ENCODE data around the gene MCM7.
"Not testable (repeated sequence)": the region's sequence is repeated elsewhere in the genome, so short reads cannot be mapped to it uniquely, and the experiment has no call there.

Gene MCM7

GRCh38 chr7:100130220-100130607 is 29.0 kb upstream of the MCM7 start:
- H3K4me3 ChIP-seq (ENCODE audit: low read length in 2 of 2); H3K23ac ChIP-seq (ENCODE audit: low read depth, low read length, poor library complexity); H3K9me3 ChIP-seq (replicated peaks in 1 of 2; ENCODE audit: control insufficient read depth in 2 of 2, insufficient read depth in 1 of 2, low read depth in 1 of 2, low read length in 2 of 2); DNase-seq (ENCODE audit: low spot score); H2BK15ac ChIP-seq (ENCODE audit: low read length); H2BK12ac ChIP-seq (ENCODE audit: low read length); H4K91ac ChIP-seq (ENCODE audit: low read depth, low read length, poor library complexity); H3K9ac ChIP-seq (ENCODE audit: low read depth, low read length, poor library complexity); H3K36me3 ChIP-seq (replicated peaks in 1 of 2; ENCODE audit: control insufficient read depth in 2 of 2, insufficient read depth in 2 of 2, low read length in 2 of 2); H2AK5ac ChIP-seq (ENCODE audit: low read depth, low read length); H3K4me1 ChIP-seq (ENCODE audit: control insufficient read depth in 2 of 2, insufficient read depth in 1 of 2, low read depth in 1 of 2, low read length in 2 of 2); H3K14ac ChIP-seq (ENCODE audit: low read length); H3K4ac ChIP-seq (ENCODE audit: low read length); H4K8ac ChIP-seq (ENCODE audit: low read depth, low read length); H3K18ac ChIP-seq (ENCODE audit: low read length); H3K27ac ChIP-seq (replicated peaks; ENCODE audit: low read length); H2AFZ ChIP-seq (ENCODE audit: low read length); H2BK120ac ChIP-seq (ENCODE audit: low read depth, low read length); H3K4me2 ChIP-seq (ENCODE audit: insufficient read depth, low read length, poor library complexity, severe bottlenecking); H2BK5ac ChIP-seq (ENCODE audit: low read length); H3K79me1 ChIP-seq (ENCODE audit: low read depth, low read length): not testable (repeated sequence)
- peaks cover 0 to 15% (median 0%) of the 10 kb centered on the region in 3 experiments for H3K27me3 ChIP-seq (ENCODE audit: control insufficient read depth in 3 of 3, insufficient read depth in 3 of 3, low read depth in 1 of 3, low read length in 3 of 3)
- WGBS, 2 donors (ENCODE audit: extremely low coverage in 2 of 2, insufficient read length in 2 of 2, insufficient replicate concordance in 1 of 2): no CpG with 5 or more reads among the region's 1 CpG

GRCh38 chr7:100128637-100128963 is 27.4 kb upstream of the MCM7 start:
- H3K4ac ChIP-seq (ENCODE audit: low read length): no peak overlapping the region
- H3K23ac ChIP-seq (ENCODE audit: low read depth, low read length, poor library complexity): no peak overlapping the region
- no peak for DNase-seq (ENCODE audit: low spot score)
- no peak overlapping the region for H4K91ac ChIP-seq (ENCODE audit: low read depth, low read length, poor library complexity)
- no peak overlapping the region for H3K18ac ChIP-seq (ENCODE audit: low read length)
- H3K4me3 ChIP-seq (ENCODE audit: low read length in 2 of 2): peak overlapping the region in 1 of 2 donors; percentile 2
- H2BK15ac ChIP-seq (ENCODE audit: low read length): no peak overlapping the region
- H3K4me1 ChIP-seq (ENCODE audit: control insufficient read depth in 2 of 2, insufficient read depth in 1 of 2, low read depth in 1 of 2, low read length in 2 of 2): peaks cover 3 to 6% of the 10 kb centered on the region in 2 donors
- no peaks in the 10 kb centered on the region for H3K9me3 ChIP-seq (replicated peaks in 1 of 2; ENCODE audit: control insufficient read depth in 2 of 2, insufficient read depth in 1 of 2, low read depth in 1 of 2, low read length in 2 of 2)
- H3K27ac ChIP-seq (replicated peaks; ENCODE audit: low read length): no peak overlapping the region
- H3K27me3 ChIP-seq (ENCODE audit: control insufficient read depth in 3 of 3, insufficient read depth in 3 of 3, low read depth in 1 of 3, low read length in 3 of 3): peaks cover 0 to 15% (median 0%) of the 10 kb centered on the region in 3 experiments
- no CpG with 5 or more reads among the region's 1 CpG for WGBS, 2 donors (ENCODE audit: extremely low coverage in 2 of 2, insufficient read length in 2 of 2, insufficient replicate concordance in 1 of 2)
- H3K4me2 ChIP-seq (ENCODE audit: insufficient read depth, low read length, poor library complexity, severe bottlenecking): no peak overlapping the region
- no peak overlapping the region for H2AFZ ChIP-seq (ENCODE audit: low read length)
- H4K8ac ChIP-seq (ENCODE audit: low read depth, low read length): no peak overlapping the region
- H2BK12ac ChIP-seq (ENCODE audit: low read length): no peak overlapping the region
- peaks cover 2% of the 10 kb centered on the region for H3K79me1 ChIP-seq (ENCODE audit: low read depth, low read length)
- peaks cover 4 to 17% of the 10 kb centered on the region in 2 donors for H3K36me3 ChIP-seq (replicated peaks in 1 of 2; ENCODE audit: control insufficient read depth in 2 of 2, insufficient read depth in 2 of 2, low read length in 2 of 2)
- no peak overlapping the region for H2BK120ac ChIP-seq (ENCODE audit: low read depth, low read length)
- no peak overlapping the region for H3K14ac ChIP-seq (ENCODE audit: low read length)
- H3K9ac ChIP-seq (ENCODE audit: low read depth, low read length, poor library complexity): no peak overlapping the region
- no peak overlapping the region for H2BK5ac ChIP-seq (ENCODE audit: low read length)
- H2AK5ac ChIP-seq (ENCODE audit: low read depth, low read length): no peak overlapping the region

GRCh38 chr7:100127866-100128636 is 26.9 kb upstream of the MCM7 start:
- no peak overlapping the region for H3K27ac ChIP-seq (replicated peaks; ENCODE audit: low read length)
- WGBS, 2 donors (ENCODE audit: extremely low coverage in 2 of 2, insufficient read length in 2 of 2, insufficient replicate concordance in 1 of 2): no CpG with 5 or more reads among the region's 37 CpGs

More at GRCh38 chr7:100127866-100128636, 26.9 kb upstream of the MCM7 start:
- no peak overlapping the region for H2BK120ac ChIP-seq (ENCODE audit: low read depth, low read length)
- peak overlapping the region; percentile 92 for H3K4me2 ChIP-seq (ENCODE audit: insufficient read depth, low read length, poor library complexity, severe bottlenecking)
- peaks cover 0 to 15% (median 0%) of the 10 kb centered on the region in 3 experiments for H3K27me3 ChIP-seq (ENCODE audit: control insufficient read depth in 3 of 3, insufficient read depth in 3 of 3, low read depth in 1 of 3, low read length in 3 of 3)
- peak overlapping the region; percentile 96 for H2BK12ac ChIP-seq (ENCODE audit: low read length)
- peak overlapping the region; percentile 72 for H4K8ac ChIP-seq (ENCODE audit: low read depth, low read length)
- H3K18ac ChIP-seq (ENCODE audit: low read length): peak overlapping the region; percentile 98
- peaks cover 2% of the 10 kb centered on the region for H3K79me1 ChIP-seq (ENCODE audit: low read depth, low read length)
- H3K4me1 ChIP-seq (ENCODE audit: control insufficient read depth in 2 of 2, insufficient read depth in 1 of 2, low read depth in 1 of 2, low read length in 2 of 2): peaks cover 3 to 6% of the 10 kb centered on the region in 2 donors
- peak overlapping the region; percentile 63 for H2BK5ac ChIP-seq (ENCODE audit: low read length)
- peak overlapping the region; percentile 74 to 94 for H3K4me3 ChIP-seq (ENCODE audit: low read length in 2 of 2)
- peak overlapping the region; percentile 95 for H3K14ac ChIP-seq (ENCODE audit: low read length)
- DNase-seq (ENCODE audit: low spot score): no peak
- H2AK5ac ChIP-seq (ENCODE audit: low read depth, low read length): peak overlapping the region; percentile 50
- no peaks in the 10 kb centered on the region for H3K9me3 ChIP-seq (replicated peaks in 1 of 2; ENCODE audit: control insufficient read depth in 2 of 2, insufficient read depth in 1 of 2, low read depth in 1 of 2, low read length in 2 of 2)
- peaks cover 4 to 17% of the 10 kb centered on the region in 2 donors for H3K36me3 ChIP-seq (replicated peaks in 1 of 2; ENCODE audit: control insufficient read depth in 2 of 2, insufficient read depth in 2 of 2, low read length in 2 of 2)
- no peak overlapping the region for H4K91ac ChIP-seq (ENCODE audit: low read depth, low read length, poor library complexity)
- H3K4ac ChIP-seq (ENCODE audit: low read length): no peak overlapping the region
- H3K9ac ChIP-seq (ENCODE audit: low read depth, low read length, poor library complexity): peak overlapping the region; percentile 96
- H2AFZ ChIP-seq (ENCODE audit: low read length): peak overlapping the region; percentile 99
- H2BK15ac ChIP-seq (ENCODE audit: low read length): peak overlapping the region; percentile 96
- H3K23ac ChIP-seq (ENCODE audit: low read depth, low read length, poor library complexity): peak overlapping the region; percentile 39

Measured in neuronal stem cell (in vitro differentiated cells).